A673 (cell line): Measurements from ENCODE around the gene VN1R5.

Experiments
- EZH2 ChIP-seq: fragments of 200-600 bp; sonication (generic); IDR thresholded peaks from 2 replicates; pipeline ENCODE4 v1.6.1; 2017; ENCODE audit warnings: borderline replicate concordance, low read depth, mild to moderate bottlenecking, mixed read lengths, antibody characterized with exemption, low read length; ENCODE audit not compliant: poor library complexity, severe bottlenecking
- TF ChIP-seq, protein P1 (sequence below): fragments of 300-800, 200-600 bp; sonication (generic); conservative IDR thresholded peaks from 2 replicates; pipeline ENCODE4 v1.5.1; 2017; ENCODE audit warnings: low read depth, mild to moderate bottlenecking, antibody characterized with exemption, low read length, moderate library complexity, mixed read lengths

DNA sequence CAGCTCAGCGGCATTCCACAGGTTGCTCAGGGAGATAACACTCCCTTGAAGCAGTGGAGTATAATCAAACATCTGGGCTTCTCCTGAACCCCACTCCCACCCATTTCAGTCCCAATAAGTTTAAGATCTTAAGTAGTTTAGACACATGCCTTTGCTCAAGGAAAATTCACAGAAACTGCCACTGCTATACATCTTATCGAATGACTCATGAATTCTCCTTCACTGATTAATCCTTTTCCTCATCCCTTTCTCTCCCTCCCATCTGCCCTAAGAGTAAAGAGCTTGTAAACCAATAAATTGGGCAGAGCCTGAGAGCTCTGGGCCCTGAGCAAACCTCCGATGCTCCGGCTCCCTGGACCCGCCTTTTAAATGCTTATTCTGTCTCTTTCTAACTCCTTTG lies 10.2 kb downstream of the VN1R5 start:
- TF ChIP-seq, protein P1, sequence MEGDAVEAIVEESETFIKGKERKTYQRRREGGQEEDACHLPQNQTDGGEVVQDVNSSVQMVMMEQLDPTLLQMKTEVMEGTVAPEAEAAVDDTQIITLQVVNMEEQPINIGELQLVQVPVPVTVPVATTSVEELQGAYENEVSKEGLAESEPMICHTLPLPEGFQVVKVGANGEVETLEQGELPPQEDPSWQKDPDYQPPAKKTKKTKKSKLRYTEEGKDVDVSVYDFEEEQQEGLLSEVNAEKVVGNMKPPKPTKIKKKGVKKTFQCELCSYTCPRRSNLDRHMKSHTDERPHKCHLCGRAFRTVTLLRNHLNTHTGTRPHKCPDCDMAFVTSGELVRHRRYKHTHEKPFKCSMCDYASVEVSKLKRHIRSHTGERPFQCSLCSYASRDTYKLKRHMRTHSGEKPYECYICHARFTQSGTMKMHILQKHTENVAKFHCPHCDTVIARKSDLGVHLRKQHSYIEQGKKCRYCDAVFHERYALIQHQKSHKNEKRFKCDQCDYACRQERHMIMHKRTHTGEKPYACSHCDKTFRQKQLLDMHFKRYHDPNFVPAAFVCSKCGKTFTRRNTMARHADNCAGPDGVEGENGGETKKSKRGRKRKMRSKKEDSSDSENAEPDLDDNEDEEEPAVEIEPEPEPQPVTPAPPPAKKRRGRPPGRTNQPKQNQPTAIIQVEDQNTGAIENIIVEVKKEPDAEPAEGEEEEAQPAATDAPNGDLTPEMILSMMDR, result no peak
- no peak for TF ChIP-seq EZH2
